ENCODE measurements around the gene ALPK1.
"Not testable (repeated sequence)": the region's sequence is repeated elsewhere in the genome, so short reads cannot be mapped to it uniquely, and the experiment has no call there.

ALPK1 gene

GRCh38 chr4:112442226-112442625, 145.1 kb downstream of the ALPK1 start:
- DNase-seq (ENCODE audit: extremely low read depth in 1 of 2, low read depth in 1 of 2), result not testable (repeated sequence)

DNA sequence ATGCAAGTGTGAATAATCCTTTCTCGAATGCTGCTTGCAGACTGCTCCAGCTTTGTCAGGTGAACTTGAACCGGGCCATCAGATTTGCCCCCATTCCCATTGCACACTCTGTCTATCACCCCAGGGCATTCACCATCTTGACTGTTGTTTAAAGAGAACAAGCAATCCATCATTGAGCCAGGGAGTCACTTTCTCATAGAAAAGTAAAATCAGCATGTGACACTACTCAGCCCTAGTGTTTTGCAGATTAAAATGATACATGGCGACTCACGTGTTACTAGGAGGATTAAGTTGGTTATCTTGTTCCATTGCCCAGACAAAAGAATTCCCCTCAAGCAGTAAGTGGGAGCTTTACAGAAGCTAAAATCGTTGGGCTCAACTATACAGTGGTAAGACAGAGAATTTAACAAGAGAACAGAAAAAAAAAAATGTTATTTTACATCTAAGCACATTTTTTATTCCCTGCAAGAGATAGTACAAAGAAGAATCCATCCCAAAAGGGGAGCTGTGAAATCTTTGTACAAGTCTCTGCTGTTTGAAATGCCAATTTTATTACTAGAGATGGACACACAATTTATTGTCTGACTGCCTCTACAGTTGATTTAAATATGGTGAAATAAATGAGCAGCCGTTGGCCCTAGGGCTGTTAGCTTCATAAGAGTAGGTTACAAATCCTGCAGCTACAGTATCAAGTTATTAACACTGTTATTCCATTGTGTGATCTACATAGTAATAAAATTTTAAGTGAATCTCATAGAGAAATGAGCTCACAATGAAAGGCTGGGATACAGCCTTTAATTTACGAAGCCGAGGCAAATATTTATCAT, 151.3 kb downstream of the ALPK1 start:
- DNase-seq (ENCODE audit: extremely low read depth in 1 of 2, low read depth in 1 of 2), result no peak

DNA sequence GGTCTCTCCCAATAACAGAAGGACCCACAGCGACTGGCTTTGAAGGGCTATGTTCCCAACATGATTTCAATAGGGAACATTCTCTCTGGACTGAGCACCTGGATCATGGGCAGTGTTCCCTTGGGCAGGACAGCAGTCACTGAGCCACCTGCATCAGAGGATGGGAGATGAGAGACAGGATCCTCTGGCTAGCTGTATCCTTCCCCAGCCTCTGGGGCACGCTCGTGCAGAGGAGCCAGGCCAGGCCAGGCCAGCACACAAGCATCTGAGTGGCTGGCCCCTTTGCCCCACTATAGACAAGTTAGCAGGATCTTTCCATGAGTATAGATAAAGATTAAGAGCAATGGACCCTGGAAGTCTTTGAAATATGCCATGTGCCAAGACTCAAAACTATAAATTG, 152.5 kb downstream of the ALPK1 start:
- no peak for DNase-seq (ENCODE audit: extremely low read depth in 1 of 2, low read depth in 1 of 2)

GRCh38 chr4:112451104-112451503, 153.9 kb downstream of the ALPK1 start:
- DNase-seq (ENCODE audit: extremely low read depth in 1 of 2, low read depth in 1 of 2), result no peak

GRCh38 chr4:112451831-112452230, 154.7 kb downstream of the ALPK1 start:
- DNase-seq (ENCODE audit: extremely low read depth in 1 of 2, low read depth in 1 of 2), result no peak

- DNase-seq (ENCODE audit: extremely low read depth in 1 of 2, low read depth in 1 of 2), result no peak
Measured at GRCh38 chr4:112453321-112453720, 156.2 kb downstream of the ALPK1 start.

- no peak for DNase-seq (ENCODE audit: extremely low read depth in 1 of 2, low read depth in 1 of 2)
Measured at GRCh38 chr4:112472318-112472717, 175.1 kb downstream of the ALPK1 start.

DNA sequence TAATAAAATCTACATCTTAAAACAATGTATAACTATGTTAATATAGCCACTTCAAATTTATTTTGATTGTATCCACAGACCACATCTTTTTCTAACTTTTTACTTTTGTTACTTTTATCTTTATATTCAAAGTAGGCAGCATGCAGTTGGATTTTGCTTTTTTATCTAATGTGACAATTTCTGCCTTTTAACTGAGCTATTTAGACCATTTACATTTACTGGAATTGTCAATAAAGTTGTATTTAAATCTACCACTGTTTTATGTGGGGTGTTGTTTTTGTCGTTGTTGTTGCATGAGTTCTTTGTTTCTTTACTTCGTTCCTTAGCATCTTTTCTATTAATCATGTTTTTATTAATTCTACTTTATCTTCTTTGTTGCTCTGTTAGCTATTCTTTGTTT, 176.8 kb downstream of the ALPK1 start:
- DNase-seq (ENCODE audit: extremely low read depth in 1 of 2, low read depth in 1 of 2), result no peak

GRCh38 chr4:112485930-112486329, 188.8 kb downstream of the ALPK1 start:
- DNase-seq (ENCODE audit: extremely low read depth in 1 of 2, low read depth in 1 of 2), result no peak

- not testable (repeated sequence) for DNase-seq (ENCODE audit: extremely low read depth in 1 of 2, low read depth in 1 of 2)
Measured at GRCh38 chr4:112490808-112491207, 193.6 kb downstream of the ALPK1 start.

All from stimulated activated CD8-positive, alpha-beta memory T cell treated with anti-CD3 and anti-CD28 coated beads, Interleukin-7, amount 100 ng/mL, for 48 hours (primary cell).